Measurements from ENCODE around the gene ZNF888.
A peak's percentile ranks its signal among the peaks of the same experiment; 100 is the strongest.
"Not testable (repeated sequence)": the region's sequence is repeated elsewhere in the genome, so short reads cannot be mapped to it uniquely, and the experiment has no call there.

ZNF888 gene

DNA sequence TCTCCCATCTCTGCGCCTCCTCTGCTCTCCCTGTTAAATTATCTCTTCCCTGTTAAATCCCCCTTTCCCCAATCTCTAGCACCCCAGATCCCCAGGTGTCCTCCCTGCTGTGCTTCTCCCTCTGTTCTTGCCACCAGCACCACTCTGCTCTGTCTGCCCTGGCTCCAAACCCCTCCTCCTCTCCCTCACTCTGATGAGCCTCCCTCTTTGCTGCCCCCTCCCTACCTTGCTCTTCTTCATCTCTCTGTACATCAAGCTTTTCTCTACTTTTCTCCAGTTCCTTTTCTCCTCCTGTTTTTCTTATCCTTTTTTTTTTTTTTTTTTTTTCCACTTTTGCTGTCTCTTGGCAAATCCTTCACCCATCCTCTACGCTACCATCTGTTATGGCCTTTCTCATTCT is 18.3 kb upstream of the ZNF888 start:
- peak; percentile 31 for DNase-seq

DNA sequence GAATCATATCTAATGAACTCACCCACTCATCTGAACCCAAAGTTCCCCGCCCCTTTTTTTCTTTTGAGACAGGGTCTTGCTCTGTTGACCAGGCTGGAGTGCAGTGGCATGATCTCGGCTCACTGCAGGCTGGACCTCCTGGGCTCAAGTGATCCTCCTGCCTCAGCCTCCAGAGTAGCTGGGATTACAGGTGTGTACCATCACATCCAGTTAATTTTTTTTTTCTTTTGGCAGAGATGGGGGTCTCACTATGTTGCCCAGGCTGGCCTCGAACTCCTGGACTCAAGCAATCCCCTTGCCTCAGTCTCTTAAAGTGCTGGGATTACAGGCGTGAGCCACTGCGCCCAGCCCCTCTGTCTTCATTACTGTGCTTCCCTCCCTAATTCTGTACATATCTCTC is 17.7 kb upstream of the ZNF888 start:
- DNase-seq = not testable (repeated sequence)

DNA sequence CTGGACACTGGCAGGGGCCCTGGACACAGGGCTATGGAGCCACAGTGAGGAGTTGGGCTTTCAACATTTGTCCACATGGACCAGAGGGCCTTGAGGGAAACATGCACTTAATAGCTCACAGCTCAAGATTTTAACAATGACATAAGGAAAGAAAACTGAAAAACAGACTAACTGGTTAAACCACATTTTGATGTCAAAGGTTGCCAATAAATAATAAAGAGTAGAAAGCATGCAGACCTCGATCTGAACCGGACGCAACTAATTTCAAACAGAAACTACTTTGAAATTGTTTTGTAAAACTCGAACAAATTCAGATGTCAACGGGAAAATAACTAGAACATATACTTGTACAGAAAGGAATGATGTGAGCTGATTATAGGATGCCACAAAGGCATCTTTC is 15.5 kb upstream of the ZNF888 start:
- no peak for DNase-seq

DNA sequence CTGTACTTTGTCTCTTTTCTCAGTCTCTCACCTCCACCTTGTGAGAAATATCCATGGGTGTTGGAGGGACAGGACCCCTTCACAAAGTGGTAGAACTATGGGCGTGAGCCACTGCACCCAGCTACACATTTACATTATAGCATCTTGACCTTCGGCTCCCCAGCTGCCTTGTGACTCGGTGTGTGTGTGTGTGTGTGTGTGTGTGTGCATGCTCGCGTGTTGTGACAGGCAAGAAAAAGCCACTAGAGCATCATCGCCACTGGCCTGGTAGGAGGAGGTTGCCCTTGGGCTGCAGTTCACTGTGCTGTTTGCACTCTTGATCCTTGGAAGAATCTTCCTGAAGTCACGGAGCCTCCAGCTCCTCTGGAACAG is 13.7 kb upstream of the ZNF888 start:
- DNase-seq = no peak

DNA sequence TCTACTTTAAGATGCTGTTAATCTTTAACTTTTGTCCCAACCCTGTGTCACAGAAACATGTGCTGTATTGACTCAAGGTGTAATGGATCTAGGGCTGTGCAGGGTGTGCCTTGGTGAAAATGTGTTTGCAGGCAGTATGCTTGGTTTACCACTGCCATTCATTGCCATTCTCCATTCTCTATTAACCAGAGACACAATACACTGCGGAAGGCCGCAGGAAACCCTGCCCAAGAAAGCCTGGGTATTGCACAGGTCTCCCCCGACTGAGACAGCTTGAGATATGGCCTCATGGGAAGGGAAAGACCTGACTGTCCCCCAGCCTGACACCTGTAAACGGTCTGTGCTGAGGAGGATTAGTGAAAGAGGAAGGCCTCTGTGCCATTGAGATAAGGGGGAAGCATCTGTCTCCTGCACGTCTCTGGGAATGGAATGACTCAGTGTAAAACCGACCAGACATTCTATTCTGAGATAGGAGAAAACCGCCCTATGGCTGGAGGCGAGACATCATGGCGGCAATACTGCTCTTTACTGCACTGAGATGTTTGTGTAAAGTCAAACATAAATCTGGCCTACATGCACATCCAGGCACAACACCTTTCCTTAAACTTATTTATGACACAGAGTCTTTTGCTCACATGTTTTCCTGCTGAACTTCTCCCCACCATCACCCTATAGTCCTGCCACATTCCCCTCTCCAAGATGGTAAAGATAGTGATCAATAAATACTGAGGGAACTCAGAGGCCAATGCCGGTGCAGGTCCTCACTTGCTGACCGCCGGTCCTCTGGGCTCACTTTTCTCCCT is 13.1 kb upstream of the ZNF888 start:
- no peak for DNase-seq

DNA sequence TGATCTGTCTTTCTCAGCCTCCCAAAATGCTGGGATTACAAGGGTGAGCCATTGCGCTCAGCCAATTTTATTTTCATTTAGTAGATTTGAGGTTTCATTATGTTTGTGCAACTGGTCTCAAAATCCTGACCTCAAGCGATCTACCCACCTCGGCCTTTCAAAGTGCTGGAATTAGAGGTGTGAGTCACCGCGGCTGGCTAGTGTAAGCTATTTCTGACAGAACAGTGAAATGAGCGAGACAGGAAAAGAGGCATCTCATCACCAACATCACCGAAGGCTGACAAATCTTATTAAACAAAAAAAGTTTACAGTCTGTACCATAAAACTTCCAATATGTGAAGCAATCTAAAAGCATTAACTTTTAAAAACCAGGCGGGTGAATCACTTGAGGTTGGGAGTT is 12.2 kb upstream of the ZNF888 start:
- DNase-seq = no peak

DNA sequence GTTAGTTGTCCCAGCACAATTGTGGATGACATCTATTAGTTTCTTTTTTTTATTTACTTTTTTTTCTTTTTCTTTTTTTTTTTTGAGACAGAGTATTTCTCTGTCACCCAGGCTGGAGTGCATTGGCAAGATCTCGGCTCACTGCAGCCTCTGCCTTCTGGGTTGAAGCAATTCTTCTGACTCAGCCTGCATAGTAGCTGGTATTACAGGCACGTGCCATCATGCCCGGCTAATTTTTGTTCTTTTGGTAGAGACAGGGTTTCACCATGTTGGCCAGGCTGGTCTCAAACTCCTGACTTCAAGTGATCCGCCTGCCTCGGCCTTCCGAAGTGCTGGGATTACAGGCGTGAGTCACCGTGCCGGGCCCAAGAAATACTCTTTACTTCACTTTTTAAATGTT is 1.4 kb upstream of the ZNF888 start:
- not testable (repeated sequence) for DNase-seq

DNA sequence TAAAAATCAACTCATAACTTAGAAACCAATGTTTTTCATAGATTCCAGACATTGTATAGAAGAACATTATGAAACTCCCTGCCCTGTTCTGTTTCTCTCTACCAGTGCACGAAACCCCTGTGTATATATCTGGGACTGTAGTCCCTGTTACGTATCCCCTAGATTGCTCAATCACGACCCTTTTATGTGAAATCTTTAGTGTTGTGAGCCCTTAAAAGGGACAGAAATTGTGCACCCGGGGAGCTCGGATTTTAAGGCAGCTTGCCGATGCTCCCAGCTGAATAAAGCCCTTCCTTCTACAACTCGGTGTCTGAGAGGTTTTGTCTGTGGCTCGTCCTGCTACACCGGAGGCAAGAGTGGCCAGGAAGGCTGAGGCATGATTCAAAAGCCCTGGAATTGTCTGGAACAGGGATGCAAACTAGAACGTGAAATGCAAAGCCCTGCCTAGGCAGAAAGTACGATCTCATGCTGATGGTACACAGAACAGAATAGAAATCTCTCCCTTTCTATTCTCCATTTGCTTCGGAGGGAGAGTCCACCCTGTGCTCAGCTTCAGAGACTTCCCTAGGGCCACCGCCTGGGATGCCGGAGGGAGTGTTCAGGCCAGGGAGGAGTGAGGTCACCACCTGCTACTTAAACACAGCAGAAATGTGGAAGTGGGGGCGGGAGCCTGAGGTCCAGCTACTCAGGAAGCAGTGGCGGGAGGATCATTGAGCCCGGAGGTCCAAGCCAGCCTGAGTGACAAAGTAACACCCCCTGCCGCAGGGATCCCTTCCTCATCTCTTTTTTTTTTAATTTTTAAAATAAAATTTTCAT is 758 bp upstream of the ZNF888 start:
- no peak for DNase-seq

DNA sequence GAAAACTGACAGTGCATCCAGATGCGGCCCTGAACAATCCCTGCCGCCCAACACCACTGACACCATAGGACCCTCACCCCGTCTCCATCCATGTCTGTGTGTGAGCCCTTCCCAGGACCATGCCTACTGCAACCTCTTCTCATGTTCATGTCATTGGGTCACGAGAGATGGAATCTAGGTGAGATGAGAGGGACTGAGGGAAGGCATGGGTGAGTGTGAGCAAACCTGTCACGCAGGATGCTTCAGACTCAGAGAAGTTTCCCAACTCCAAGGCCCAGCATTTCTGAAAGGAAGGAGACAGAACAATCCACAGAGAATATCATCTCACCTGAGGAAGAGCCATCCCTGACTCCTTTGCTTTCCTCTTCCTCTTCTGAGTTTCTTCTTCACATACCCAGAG is 5.7 kb downstream of the ZNF888 start:
- no peak for DNase-seq

DNA sequence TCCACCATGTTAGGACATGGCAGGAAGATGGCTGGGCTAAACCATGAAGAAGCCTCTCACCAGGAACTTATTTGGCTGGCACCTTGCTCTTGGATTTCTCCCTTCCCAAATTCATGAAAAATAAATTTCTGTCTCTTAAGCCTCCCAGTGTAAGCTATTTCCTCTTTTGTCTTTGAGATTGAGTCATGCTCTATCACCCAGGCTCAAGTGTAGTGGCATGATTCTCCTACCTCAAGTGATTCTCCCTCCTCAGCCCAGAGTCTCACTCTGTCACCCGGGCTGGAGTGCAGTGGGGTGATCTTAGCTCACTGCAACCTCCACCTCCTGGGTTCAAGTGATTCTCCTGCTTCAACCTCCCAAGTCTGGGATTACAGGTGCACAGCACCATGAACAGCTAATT is 12.6 kb downstream of the ZNF888 start:
- DNase-seq = no peak

DNA sequence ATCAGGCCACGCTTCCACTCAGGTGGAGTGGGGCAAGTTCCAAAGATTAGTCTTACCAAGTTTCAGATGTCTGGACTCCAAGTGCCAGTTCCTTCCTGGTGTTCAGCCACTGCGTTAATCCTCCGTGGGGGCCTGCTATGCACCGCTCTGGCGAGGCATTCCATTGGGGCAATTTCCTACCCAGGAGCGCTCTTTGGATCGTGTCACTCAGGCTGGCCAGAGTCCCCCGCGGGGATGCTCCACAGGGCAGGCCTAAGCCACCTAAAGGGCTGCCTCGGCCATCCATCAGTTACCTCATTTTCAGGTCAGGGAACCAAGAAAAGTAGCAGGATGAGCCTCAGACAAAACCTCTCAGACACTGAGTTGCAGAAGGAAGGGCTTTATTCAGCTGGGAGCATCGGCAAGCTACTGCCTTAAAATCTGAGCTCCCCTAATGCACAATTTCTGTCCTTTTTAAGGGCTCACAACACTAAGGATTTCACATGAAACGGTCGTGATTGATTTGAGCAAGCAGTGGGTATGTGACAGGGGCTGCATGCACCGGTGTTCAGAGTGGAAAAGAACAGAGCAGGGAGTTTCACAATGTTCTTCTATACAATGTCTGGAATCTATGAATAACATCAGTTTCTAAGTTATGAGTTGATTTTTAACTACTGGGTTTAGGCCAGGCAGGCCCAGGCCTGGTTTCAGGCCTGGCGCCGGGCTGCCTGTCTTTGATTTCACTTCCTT is 19.0 kb downstream of the ZNF888 start:
- not testable (repeated sequence) for DNase-seq

DNA sequence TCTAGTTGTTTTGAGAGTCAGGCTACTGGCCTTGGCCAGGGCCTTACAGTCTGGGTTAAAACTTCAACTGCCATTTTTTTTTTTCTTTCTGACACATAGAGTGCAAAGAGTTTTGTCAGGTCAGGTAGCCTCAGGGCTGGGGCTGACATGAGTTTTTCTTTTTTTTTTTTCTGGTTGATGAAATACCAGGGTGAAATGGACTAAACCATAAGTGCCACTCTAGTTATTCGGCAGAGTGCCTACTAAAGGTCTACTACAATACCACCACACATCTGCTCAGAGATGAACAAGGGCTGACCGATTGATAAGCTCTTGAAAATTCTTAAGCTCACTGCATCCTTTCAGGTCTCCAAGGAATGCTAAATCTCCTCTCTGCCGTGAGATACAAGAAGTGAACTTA is 21.4 kb downstream of the ZNF888 start:
- DNase-seq = no peak

DNA sequence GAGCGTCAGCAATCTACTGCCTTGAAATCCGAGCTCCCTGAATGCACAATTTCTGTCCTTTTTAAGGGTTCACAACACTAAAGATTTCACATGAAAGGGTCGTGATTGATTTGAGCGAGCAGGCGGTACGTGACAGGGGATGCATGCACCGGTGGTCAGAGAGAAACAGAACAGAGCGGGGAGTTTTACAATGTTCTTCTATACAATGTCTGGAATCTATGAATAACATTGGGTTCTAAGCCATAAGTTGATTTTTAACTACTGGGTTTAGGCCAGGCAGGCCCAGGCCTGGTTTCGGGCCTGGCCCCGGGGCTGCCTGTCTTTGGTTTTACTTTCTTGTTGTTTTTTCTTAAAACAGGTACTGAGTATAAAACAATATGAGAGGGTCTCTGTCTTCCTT is 24.6 kb downstream of the ZNF888 start:
- DNase-seq = not testable (repeated sequence)

DNA sequence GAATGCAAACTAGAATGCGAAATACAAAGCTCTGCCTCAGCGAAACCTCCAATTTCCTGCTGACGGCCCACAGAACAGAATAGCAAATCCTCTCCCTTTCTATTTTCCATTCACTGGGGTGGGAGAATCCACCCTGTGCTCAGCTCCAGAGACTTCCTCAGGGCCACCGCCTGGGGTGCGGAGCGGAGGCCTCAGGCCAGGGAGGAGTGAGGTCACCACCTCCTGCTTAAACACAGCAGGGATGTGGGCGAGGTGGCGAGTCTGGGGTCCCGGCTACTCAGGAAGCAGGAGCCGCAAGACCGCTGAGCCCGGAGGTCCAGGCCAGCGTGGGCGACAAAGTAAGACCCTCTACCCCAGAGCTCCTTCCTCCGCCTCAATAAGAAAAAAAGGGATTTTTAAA is 25.1 kb downstream of the ZNF888 start:
- no peak for DNase-seq

DNA sequence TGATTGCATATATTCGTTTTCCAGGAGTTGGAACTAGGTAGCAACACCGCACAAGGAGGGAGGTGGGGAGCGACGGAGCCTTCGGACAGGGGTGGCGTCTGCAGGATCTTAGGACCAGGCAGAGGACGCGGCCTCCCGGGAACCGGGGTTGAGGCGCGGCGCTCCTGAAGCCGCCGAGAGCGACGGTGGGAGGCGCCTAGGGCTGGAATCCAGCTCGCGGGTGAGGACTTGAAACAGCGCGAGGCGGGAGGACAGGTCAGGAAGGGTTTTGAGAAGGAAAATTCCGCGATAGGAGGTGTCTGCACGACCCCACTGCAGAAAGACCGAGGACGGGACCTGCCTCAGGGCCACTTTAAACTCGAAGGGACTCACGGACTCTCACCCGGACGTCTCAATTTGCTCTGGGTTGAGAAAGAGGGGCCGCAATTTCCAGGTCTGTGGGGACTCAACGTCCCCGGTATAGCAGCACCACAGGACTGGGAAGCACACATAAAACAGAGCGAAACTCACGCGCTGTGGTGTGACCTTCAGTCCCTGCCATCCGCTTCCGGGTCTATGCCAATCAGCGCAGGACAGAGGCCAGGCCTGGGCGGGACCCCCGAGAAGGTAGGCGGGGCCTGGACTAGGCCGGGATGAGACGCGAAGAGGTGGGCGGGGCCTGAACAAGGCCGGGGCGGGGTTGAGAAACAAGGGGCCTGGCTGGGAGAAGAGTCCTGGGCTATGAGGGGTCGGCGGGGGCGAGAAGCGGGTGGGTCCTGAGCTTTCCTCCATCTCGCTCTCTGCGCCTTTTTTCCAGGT is 25.9 kb downstream of the ZNF888 start, which contains the start of gene ZNF320:
Gene ZNF320, minus strand, starts transcription at position 498 of the 798 bp plus-strand sequence. CDS start 7,380 bp downstream, outside the sequence.
- DNase-seq = peak; percentile 86

DNA sequence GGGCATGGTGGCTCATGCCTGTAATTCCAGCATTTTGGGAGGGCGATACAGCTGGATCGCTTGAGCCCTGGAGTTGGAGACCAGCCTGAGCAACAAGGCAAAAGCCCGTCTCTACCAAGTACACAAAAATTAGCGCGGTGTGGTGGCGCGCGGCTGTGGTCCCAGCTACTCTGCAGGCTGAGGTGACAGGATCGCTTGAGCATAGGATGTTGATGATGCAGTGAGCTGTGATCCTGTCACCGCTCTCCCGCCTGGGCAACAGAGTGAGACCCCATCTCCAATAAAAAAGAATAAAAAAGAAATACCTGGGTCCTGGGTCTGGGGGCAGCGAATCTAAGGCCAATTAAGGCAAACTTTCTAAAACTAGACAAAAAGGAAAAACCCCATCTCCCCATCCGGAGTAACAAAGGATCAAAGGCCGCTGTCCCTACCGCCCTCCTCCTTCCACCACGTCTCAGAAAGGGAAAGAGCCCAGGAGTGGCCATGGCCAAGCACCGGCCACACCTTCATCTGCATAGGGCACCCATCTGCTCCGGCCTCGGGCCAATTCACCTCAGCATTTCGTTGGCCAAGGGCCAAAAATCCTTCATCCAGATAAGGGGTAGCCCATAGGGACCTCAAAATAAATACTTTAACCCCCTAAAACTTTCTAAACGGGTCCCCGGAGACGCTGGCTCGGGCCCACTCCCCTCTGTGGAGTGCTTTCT is 26.6 kb downstream of the ZNF888 start:
- DNase-seq = peak; percentile 23

DNA sequence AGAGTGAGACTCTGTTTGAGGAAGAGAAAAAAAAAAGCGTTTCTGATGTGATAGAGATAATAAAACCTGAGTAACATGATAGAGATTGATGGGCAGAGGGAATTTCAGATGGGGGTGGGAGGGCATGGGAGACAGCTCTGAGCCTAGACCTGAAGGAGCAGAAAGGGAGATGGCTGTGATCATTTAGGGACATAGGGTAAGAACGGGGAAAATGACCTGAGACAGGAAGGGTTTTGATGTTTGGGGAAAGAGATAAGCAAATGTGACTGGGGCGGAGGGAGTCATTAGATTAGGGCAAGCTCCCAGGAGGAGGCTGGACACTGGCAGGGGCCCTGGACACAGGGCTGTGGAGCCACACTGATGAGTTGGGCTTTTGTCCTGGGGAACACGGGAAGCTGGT is 31.9 kb downstream of the ZNF888 start:
- DNase-seq = no peak

DNA sequence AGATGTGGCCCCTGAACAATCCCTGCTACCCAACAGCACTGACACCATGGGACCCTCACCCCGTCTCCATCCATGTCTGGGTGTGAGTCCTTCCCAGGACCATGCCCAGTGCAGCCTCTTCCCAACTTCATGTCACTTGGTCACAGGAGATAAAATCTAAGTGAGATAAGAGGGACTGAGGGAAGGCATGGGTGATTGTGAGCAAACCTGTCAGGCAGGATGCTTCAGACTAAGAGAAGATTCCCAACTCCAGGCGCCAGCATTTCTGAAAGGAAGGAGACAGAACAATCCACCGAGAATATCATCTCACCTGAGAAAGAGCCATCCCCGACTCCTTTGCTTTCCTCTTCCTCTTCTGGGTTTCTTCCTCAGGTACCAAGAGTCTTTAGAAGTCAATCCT is 33.3 kb downstream of the ZNF888 start:
- no peak for DNase-seq

DNA sequence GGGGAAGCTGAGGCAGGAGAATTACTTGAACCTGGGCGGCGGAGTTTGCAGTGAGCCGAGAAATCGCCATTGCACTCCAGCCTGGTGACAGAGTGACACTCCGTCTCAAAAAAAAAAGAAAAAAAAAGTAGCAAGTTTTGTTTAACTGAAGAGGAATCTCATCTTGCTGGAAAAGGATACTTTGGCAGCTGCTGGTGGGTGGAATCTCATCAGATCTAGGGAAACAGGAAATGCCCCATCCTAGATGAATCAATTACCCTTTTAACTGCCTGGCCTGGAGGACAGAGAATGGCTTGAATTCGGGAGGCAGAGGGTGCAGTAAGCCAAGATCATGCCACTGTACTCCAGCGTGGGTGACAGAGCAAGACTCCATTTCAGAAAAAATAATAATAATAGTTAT is 34.2 kb downstream of the ZNF888 start:
- DNase-seq = no peak

DNA sequence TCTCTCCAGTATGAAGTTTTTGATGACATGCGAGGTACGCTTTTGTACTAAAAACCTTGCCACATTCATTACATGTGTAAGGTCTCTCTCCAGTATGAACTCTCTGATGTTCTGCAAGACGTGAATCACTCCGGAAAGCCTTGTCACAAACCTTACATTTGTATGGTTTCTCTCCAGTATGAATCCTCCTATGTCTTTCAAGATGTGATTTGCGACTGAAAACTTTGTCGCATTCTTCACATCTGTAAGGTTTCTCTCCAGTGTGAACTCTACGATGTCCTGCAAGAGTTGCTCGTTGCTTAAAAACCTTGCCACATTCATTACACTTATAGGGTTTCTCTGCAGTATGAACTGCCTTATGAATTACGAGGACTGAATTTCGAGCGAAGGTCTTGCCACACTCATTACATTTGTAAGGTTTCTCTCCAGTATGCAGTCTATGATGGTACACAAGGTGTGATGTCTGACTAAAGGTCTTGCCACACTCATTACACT is 42.3 kb downstream of the ZNF888 start:
- DNase-seq = no peak

DNA sequence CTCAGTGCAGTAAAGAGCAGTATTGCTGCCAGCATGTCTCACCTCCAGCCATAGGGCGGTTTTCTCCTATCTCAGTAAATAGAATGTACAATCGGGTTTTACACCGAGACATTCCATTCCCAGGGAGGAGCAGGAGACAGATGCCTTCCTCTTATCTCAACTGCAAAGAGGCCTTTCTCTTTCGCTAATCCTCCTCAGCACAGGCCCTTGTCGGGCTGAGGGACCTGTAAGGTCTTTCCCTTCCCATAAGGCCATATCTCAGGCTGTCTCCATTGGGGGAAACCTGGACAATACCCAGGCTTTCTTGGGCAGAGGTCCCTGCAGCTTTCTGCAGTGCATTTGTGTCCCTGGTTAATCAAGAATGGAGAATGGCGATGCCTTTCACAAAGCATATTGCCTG is 50.2 kb downstream of the ZNF888 start:
- DNase-seq = not testable (repeated sequence)

DNA sequence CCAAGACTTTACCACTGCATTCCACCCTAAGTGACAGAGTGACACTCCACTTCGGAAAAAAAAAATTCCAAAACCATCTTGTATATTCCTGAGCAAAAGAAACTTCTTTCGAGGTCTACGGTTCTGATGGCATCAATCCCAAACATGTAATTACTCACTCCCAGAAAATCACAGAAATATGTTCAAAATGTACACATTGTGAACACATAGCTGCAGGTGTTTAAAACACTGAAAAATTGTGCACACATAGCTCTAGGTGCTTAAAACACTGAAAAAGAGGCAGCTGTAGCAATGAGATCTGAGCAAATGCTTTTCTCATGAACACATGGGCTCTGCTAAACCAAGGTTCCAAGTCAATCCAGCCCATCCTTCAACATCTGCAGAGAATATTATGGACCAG is 51.8 kb downstream of the ZNF888 start:
- DNase-seq = no peak

Data from NCI-H748 treated with DMSO at 0.1 percent for 48 hours (cell line).